Hepatocyte (in vitro differentiated cells): Measurements from ENCODE around the gene DUOXA1.

ENCODE experiments used
- EZH2 ChIP-seq: fragments of 200-600 bp; sonication (generic); IDR thresholded peaks from 2 replicates; pipeline ENCODE4 v1.6.1; 2016; ENCODE audit warnings: antibody characterized with exemption, mild to moderate bottlenecking, borderline replicate concordance
- EZH2phosphoT487 ChIP-seq: fragments of 200-600 bp; sonication (generic); IDR thresholded peaks from one replicate; pipeline ENCODE4 v1.6.1; 2018; ENCODE audit warnings: antibody characterized with exemption, mild to moderate bottlenecking, low read depth, moderate library complexity; ENCODE audit not compliant: unreplicated experiment, severe bottlenecking
- TF ChIP-seq, protein P1 (sequence below): fragments of 200-600 bp; sonication (generic); IDR thresholded peaks from 2 replicates; pipeline ENCODE4 v1.5.1; 2016; ENCODE audit warnings: antibody characterized with exemption, mild to moderate bottlenecking; ENCODE audit not compliant: poor library complexity

DNA sequence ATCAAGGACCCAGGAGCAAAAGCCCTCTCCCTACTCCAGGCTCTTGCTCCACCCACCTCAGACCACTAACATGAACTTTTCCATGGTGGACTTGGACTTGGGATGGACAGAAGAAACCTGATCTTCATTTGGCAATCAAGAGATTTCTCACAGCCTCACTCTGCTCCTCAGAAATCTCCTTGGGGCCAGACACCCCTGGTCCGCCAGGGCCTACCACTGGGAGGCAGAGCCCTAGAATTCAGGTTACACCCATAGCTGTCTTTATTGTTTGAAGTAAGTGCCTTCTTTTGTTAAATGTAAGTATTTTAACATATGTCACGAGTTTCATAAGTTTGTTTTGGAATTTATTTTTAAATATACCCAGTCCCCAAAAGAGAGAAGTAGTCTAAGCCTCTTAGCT, 44.9 kb upstream of the DUOXA1 start:
- TF ChIP-seq, protein P1, sequence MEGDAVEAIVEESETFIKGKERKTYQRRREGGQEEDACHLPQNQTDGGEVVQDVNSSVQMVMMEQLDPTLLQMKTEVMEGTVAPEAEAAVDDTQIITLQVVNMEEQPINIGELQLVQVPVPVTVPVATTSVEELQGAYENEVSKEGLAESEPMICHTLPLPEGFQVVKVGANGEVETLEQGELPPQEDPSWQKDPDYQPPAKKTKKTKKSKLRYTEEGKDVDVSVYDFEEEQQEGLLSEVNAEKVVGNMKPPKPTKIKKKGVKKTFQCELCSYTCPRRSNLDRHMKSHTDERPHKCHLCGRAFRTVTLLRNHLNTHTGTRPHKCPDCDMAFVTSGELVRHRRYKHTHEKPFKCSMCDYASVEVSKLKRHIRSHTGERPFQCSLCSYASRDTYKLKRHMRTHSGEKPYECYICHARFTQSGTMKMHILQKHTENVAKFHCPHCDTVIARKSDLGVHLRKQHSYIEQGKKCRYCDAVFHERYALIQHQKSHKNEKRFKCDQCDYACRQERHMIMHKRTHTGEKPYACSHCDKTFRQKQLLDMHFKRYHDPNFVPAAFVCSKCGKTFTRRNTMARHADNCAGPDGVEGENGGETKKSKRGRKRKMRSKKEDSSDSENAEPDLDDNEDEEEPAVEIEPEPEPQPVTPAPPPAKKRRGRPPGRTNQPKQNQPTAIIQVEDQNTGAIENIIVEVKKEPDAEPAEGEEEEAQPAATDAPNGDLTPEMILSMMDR, result no peak
- no peak for TF ChIP-seq EZH2phosphoT487
- TF ChIP-seq EZH2, result no peak
